Medulla oblongata (tissue), 1 donor: ENCODE measurements around the gene P2RY11.

Experiments used
- DNase-seq: peaks from one replicate; pipeline ENCODE4 v3.0.0-alpha.2; 2015; ENCODE audit errors: extremely low spot score

The P2RY11 gene

DNA sequence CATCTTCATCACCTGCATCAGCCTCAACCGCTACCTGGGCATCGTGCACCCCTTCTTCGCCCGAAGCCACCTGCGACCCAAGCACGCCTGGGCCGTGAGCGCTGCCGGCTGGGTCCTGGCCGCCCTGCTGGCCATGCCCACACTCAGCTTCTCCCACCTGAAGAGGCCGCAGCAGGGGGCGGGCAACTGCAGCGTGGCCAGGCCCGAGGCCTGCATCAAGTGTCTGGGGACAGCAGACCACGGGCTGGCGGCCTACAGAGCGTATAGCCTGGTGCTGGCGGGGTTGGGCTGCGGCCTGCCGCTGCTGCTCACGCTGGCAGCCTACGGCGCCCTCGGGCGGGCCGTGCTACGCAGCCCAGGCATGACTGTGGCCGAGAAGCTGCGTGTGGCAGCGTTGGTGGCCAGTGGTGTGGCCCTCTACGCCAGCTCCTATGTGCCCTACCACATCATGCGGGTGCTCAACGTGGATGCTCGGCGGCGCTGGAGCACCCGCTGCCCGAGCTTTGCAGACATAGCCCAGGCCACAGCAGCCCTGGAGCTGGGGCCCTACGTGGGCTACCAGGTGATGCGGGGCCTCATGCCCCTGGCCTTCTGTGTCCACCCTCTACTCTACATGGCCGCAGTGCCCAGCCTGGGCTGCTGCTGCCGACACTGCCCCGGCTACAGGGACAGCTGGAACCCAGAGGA, 2.6 kb downstream of the P2RY11 start:
- no peak for DNase-seq

GRCh38 chr19:10114651-10115391, 3.3 kb downstream of the P2RY11 start:
- no peak for DNase-seq

GRCh38 chr19:10115392-10116084, 4.0 kb downstream of the P2RY11 start:
- DNase-seq, result no peak

GRCh38 chr19:10116085-10116865, 4.8 kb downstream of the P2RY11 start:
- DNase-seq, result no peak

DNA sequence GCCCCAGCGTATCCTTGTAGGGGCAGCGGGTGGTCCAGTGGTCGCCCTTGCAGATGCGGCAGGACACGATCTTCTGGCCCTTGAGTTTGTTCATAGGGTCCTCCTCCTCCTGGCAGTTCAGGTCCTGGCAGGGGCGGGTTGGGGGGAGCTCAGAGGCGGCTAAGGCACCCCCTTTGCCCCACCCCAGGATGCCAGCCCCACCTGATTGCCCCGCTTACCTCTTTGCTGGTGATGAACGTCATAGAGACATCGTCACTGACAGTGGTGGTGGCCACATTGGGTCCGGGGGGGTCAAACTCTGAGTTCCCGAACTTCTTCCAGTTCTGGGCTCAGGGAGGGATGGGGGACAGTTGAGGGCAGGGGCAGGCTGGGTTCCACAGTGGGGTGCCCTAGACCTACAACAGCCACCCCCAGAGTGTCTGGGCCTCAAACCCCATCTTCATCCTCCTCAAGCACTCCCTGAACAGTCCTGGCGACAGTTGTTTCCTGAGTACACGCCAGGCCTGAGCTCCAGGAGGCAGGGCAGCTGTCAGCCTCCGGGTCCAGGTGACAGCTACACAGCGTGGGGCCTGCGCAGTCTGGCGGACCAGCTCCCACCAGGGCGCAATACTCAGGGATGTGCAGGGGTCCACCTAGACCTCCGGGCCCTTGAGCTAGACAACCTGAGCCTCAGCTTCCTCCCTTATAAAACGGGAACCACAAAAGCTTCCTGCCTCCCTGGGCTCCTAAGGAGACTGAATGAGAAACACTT, 5.5 kb downstream of the P2RY11 start:
- no peak for DNase-seq

GRCh38 chr19:10118960-10119359, 7.5 kb downstream of the P2RY11 start:
- no peak for DNase-seq

GRCh38 chr19:10120538-10121189, 9.2 kb downstream of the P2RY11 start:
- no peak for DNase-seq

DNA sequence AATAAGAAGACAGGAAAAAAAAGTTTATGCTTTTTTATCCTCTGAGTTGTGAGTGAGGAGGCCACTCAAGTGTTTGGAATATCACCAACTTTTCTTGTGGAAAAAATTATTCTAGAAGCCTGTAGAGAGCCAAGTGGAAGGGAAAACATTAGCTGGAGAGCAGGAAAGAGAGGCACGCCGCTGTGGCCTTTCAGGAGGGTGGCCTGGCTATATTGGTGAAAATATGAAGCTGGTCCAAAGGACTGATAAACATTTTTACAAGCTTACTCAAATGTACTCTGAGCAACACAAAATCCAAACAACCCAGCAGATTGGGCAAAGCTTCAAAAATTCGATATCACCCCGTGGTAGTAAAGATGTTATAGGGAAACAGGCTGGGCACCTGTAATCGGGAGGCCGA, 10.6 kb downstream of the P2RY11 start:
- no peak for DNase-seq

DNA sequence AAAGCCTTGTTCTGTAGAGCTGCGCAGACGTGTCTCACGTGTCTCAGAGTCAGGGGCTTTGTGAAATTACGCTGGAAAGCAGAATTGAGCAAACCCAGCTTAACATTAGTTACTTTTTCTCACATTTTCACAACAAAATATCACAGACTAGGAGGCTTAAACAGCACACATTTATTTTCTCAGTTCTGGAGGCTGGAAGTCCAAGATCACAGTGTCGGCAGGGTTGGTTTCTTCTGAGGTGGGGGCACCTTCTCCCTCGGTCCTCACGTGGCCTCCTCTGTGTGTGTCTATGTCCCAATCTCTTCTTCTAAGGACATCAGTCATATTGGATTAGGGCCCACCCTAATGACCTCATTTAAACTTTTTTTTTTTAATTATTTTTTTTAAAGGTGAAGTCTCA, 12.9 kb downstream of the P2RY11 start:
- no peak for DNase-seq

DNA sequence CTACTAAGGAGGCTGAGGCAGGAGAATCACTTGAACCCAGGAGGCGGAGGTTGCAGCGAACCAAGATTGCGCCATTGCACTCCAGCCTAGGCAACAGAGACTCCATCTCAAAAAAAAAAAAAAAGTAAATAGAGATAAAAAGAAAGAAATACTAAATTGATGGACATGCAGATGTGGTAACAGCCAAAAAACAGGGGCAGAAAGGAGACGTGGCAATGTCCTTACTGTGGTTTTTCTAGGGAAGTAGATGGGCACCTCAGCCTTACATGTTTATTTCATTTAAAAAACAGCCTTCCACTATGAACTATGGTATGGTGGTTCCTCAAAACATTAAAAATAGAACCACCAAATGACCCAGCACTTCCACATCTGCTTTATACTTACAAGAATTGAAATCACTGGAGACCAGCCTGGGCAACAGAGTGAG, 14.7 kb downstream of the P2RY11 start:
- DNase-seq, result peak; percentile 71

- DNase-seq, result no peak
These were observed 21.4 kb downstream of the P2RY11 start for GRCh38 chr19:10132905-10133304.

DNA sequence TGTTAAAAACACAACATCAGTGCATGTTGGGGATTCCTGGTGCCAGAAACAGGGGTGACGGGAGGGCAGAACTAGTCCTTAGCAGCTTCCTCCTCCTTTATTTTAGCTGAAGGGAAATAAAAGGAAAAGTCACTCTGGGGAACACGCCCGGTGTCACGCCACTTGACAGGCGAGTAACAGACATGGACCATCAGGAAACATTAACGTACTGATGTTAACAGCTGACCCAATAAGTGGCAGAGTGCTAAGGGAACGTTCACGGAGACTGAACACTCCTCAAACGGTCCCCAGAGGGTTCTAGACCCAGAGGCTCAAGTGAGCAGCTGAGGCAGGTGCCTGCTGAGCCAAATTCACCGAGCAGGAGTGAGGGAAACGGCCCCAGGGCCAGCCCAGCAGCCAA, 22.1 kb downstream of the P2RY11 start:
- no peak for DNase-seq

DNA sequence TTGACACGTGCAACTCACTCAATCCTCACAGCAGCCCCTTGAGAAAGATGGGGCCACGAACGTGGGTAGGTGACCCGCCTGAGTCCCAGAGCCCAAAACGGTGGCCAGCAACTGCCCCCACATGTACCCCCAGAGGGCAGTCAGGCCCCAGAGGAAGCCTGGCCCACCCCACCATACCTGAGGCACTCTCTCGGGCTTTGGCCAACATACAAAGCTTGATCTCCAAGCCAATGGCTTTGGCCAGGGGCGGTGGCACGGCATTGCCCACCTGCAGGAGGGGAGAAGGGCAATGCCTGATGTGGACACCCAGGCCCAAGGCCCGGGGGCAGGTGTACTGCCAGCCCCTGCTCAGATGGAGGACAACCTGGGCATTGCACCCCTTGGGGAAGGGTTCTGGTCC, 22.5 kb downstream of the P2RY11 start:
- no peak for DNase-seq

- no peak for DNase-seq
These were observed 24.2 kb downstream of the P2RY11 start for GRCh38 chr19:10135551-10136334.

GRCh38 chr19:10136936-10137335, 25.4 kb downstream of the P2RY11 start:
- DNase-seq, result no peak

DNA sequence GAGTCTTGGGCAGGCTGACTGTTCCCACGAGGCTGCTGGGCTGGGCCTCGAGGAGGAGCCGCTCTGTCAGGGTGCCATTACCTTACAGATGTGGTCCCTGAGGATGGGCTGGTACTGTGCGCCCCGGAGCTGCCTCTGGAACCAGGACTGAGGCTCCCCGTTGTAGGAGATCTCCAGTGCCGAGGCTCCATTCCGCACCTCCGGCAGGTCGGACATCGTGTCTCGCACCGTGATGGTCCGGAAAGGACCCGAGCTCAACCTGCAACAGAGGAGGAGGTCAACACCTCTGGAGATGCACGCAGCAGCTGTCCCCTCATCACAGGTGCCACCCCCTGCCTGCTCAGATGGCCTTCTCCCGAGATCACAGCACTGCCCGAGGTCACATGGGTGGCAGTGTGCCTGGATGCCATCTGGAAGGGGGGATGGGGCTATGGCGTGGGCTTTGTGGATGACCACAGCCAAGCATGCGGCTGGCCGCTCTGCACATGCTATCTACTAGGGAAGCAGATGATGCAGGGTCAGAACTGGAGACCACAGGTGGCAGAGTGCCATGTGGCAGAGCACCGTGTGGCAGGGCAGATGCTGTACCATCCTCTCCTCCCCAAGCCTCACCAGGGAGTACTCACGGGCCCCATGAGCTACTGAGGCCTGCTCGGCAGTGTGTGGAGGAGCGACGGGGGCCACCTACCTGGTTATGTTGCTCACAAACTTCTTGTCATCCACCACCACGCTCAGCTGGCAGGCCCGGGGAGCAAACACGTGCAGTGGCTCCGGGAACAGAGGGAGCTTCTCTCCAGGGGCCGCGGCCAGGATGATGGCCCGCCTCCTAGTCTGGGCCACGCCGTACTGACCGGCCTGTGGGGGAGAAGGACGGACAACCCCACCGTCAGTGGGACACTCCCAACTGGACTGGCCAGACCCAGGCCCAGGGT, 26.5 kb downstream of the P2RY11 start:
- DNase-seq, result peak; percentile 59

GRCh38 chr19:10138879-10139795, 27.6 kb downstream of the P2RY11 start:
- DNase-seq, result no peak

DNA sequence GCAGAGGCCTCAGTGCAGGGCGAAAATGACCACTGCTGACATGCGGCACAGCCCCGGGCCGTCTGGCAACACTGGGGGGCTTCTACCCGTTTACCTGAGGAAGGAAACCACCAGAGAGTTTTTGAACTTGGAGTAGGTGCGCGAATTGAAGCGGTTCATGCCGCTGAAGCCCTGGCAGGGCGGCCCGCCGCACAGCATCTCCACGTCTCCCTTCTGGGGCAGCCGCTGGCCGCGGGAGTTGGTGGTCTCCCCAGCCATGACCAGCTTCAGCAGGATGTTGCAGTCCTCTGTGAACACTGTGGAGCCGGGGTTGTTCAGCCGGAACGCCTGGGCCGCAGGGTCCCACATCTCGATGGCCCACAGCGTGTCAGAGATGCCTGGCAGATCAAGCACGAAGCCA, 28.5 kb downstream of the P2RY11 start:
- no peak for DNase-seq
